Natural killer cell (primary cell): ENCODE results near the gene ACR. TPM values are rescaled to one million over a fixed set of nuclear protein-coding genes. Genes with fewer than 3 reads are reported as not detected.

Experiments
- ATAC-seq, 3 donors: fragments of 150-1000 bp in 2 of 3; fragments of 200-7000 bp in 1 of 3; cut with Tn5 transposase; 1 replicate in 1 of 3; 2 replicates in 2 of 3; pipeline ENCODE4 v1.10.0; 2021; ENCODE audit warnings: mild to moderate bottlenecking in 2 of 3, moderate library complexity in 2 of 3
- DNase-seq, 2 donors: peaks; one replicate each; pipeline versions ENCODE4 v3.0.0 to v3.0.0-alpha.2; 2013 to 2021; ENCODE audit warnings: mixed read lengths in 1 of 2
- H3K27ac ChIP-seq: one replicate; pipeline ENCODE4 v1.5.1; 2013; ENCODE audit warnings: mild to moderate bottlenecking, low read length
- H3K27me3 ChIP-seq: one replicate; pipeline ENCODE4 v1.6.1; 2013; ENCODE audit warnings: low read length; ENCODE audit not compliant: control insufficient read depth, insufficient read depth
- H3K36me3 ChIP-seq: one replicate; pipeline ENCODE4 v1.6.1; 2013; ENCODE audit warnings: low read length; ENCODE audit not compliant: control insufficient read depth, insufficient read depth
- H3K4me1 ChIP-seq: one replicate; pipeline ENCODE4 v1.6.1; 2013; ENCODE audit warnings: low read length; ENCODE audit not compliant: control insufficient read depth, insufficient read depth
- H3K4me3 ChIP-seq: one replicate; pipeline ENCODE4 v1.5.1; 2013; ENCODE audit warnings: low read length
- H3K9me3 ChIP-seq: one replicate; pipeline ENCODE4 v1.6.1; 2013; ENCODE audit warnings: low read length; ENCODE audit not compliant: control insufficient read depth, insufficient read depth
- H3K27ac Mint-ChIP-seq, 2 donors: one replicate each; pipeline ENCODE4 v1.8.0; 2022; ENCODE audit warnings: mild to moderate bottlenecking in 2 of 2, mixed read lengths in 2 of 2, moderate library complexity in 1 of 2
- H3K27me3 Mint-ChIP-seq, 2 donors: one replicate each; pipeline ENCODE4 v1.8.0; 2022; ENCODE audit warnings: low read depth in 2 of 2, mixed read lengths in 2 of 2
- H3K36me3 Mint-ChIP-seq: one replicate; pipeline ENCODE4 v1.8.0; 2022; ENCODE audit warnings: mixed read lengths
- H3K4me1 Mint-ChIP-seq, 2 donors: one replicate each; pipeline ENCODE4 v1.8.0; 2022; ENCODE audit warnings: mixed read lengths in 2 of 2
- H3K4me3 Mint-ChIP-seq: one replicate; pipeline ENCODE4 v1.8.0; 2022; ENCODE audit warnings: mild to moderate bottlenecking, moderate library complexity, mixed read lengths
- H3K9me3 Mint-ChIP-seq, 2 donors: one replicate each; pipeline ENCODE4 v1.8.0; 2022; ENCODE audit warnings: mixed read lengths in 2 of 2
- CTCF ChIP-seq: fragments of 200-600 bp; IDR thresholded peaks from one replicate; pipeline ENCODE4 v1.8.0; 2022; ENCODE audit warnings: antibody characterized with exemption
- WGBS: methylation state at CpG from one replicate; pipeline ENCODE4 v1.1.7; 2013; ENCODE audit warnings: missing lambda C conversion rate; ENCODE audit not compliant: insufficient coverage; 5-methylcytosine and 5-hydroxymethylcytosine counted together
- intact Hi-C: fragments of 100-400 bp; cut with micrococcal nuclease; formaldehyde crosslinking; loops from one replicate; pipeline ENCODE4 v1.14.2; 2022
- total RNA-seq, 4 donors: library from RNA; stranded (reverse); fragments of 120-200 nt in 1 of 4; gene quantifications; one replicate each; pipeline versions ENCODE4 v1.2.3 to v1.2.4, GENCODE V29; 2013 to 2022

The ACR gene
- total RNA-seq, result not detected
- total RNA-seq (2013), result not detected

GRCh38 chr22:50737728-50738648, at the start of gene ACR:
ACR (plus strand) TSS chr22:50738204; CDS start chr22:50738236, 32 bp downstream.
- Mint-ChIP-seq H3K4me1 (peaks cover 5 to 11% of the 10 kb centered on the region in 2 donors), H3K36me3 (no peaks in the 10 kb centered on the region), H3K4me3 (no peak within 1 kb of the TSS), H3K27ac (no peak within 1 kb of the TSS), H3K27me3 (peaks cover 9 to 12% of the 10 kb centered on the region in 2 donors), H3K9me3 (no peaks in the 10 kb centered on the region)
- H3K9me3 ChIP-seq, result no peaks in the 10 kb centered on the region
- TF ChIP-seq CTCF, result no peak
- H3K4me1 ChIP-seq, result no peaks in the 10 kb centered on the region
- no peaks in the 10 kb centered on the region for H3K27me3 ChIP-seq
- H3K4me3 ChIP-seq, result no peak within 1 kb of the TSS
- ATAC-seq (no peak), DNase-seq (peak in 1 of 2 donors; percentile 7)
- H3K36me3 ChIP-seq, result no peaks in the 10 kb centered on the region
- WGBS, result 68% methylated on average over 13 of the region's 13 CpGs
- no peak within 1 kb of the TSS for H3K27ac ChIP-seq
- intact Hi-C loops, result no loop called here

GRCh38 chr22:50688448-50688847, 49.6 kb upstream of the ACR start:
- Histone ChIP-seq H3K4me1 (peaks cover 5% of the 10 kb centered on the region), H3K27ac (no peak overlapping the region), H3K9me3 (no peaks in the 10 kb centered on the region), H3K4me3 (no peak overlapping the region), H3K27me3 (no peaks in the 10 kb centered on the region), H3K36me3 (no peaks in the 10 kb centered on the region)
- DNase-seq (no peak), ATAC-seq (no peak)
- peaks cover 16 to 18% of the 10 kb centered on the region in 2 donors for H3K27me3 Mint-ChIP-seq
- no peak overlapping the region for H3K27ac Mint-ChIP-seq
- intact Hi-C loops, result no loop called here
- peaks cover 0 to 5% of the 10 kb centered on the region in 2 donors for H3K9me3 Mint-ChIP-seq
- H3K36me3 Mint-ChIP-seq, result no peaks in the 10 kb centered on the region
- TF ChIP-seq CTCF, result no peak
- peaks cover 0 to 5% of the 10 kb centered on the region in 2 donors for H3K4me1 Mint-ChIP-seq
- 80% methylated on average over 5 of the region's 5 CpGs for WGBS
- no peak overlapping the region for H3K4me3 Mint-ChIP-seq

- intact Hi-C loops, result loop anchor here (5.0 kb wide), 1 partner anchor 439 kb away; the partner anchor contains the start of gene HDAC10
- no peaks in the 10 kb centered on the region for H3K36me3 ChIP-seq
- H3K36me3 Mint-ChIP-seq, result no peaks in the 10 kb centered on the region
- H3K4me1 Mint-ChIP-seq, result no peaks in the 10 kb centered on the region
- ATAC-seq (no peak), DNase-seq (peak in 1 of 2 donors; percentile 69)
- H3K4me3 Mint-ChIP-seq, result no peak overlapping the region
- no peak overlapping the region for H3K27ac Mint-ChIP-seq
- peaks cover 13 to 18% of the 10 kb centered on the region in 2 donors for H3K27me3 Mint-ChIP-seq
- no peak overlapping the region for H3K27ac ChIP-seq
- no peak overlapping the region for H3K4me3 ChIP-seq
- WGBS, result 40% methylated on average over 2 of the region's 2 CpGs
- H3K4me1 ChIP-seq, result peaks cover 5% of the 10 kb centered on the region
- H3K9me3 ChIP-seq, result no peaks in the 10 kb centered on the region
- no peaks in the 10 kb centered on the region for H3K27me3 ChIP-seq
- peaks cover 0 to 5% of the 10 kb centered on the region in 2 donors for H3K9me3 Mint-ChIP-seq
- TF ChIP-seq CTCF, result peak; percentile 47
Measured at GRCh38 chr22:50691521-50691920, 46.5 kb upstream of the ACR start.
